ENCODE measurements around the gene CCDC85B. TPM values are rescaled to one million over a fixed set of nuclear protein-coding genes. Genes with fewer than 3 reads are reported as not detected.

CCDC85B gene
- total and polyA plus RNA-seq, 2 of the 8 experiments (the other 6 are each of a cell fraction or from before 2014, with no cell fraction given): 19.8 to 30.8 TPM

GRCh38 chr11:65919141-65919572 is 28.7 kb downstream of the CCDC85B start, which contains the start of gene DRAP1:
DRAP1 (plus strand) TSS chr11:65919426; CDS start chr11:65919502, 76 bp downstream.
- POLR2A ChIA-PET (ENCODE audit: partially characterized antibody): interaction anchor here (0.9 to 4.9 kb wide), 9 partner anchors 13 to 60 kb away, joined by 3 to 36 read pairs (median 5); partner anchors contain the start of genes CCDC85B and MUS81
- peaks cover 0 to 7% of the 10 kb centered on the region in 2 experiments; a peak in 2 of 4 replicates for H3K79me2 ChIP-seq (ENCODE audit: control insufficient read depth in 1 of 2, insufficient read depth in 2 of 2, low read length in 2 of 2)
- peak; percentile 77 for TF ChIP-seq CTBP2 (IDR thresholded peaks at IDR 0.05; ENCODE audit: borderline replicate concordance, insufficient read depth, insufficient read length, low read length)
- no peak for TF ChIP-seq POLR2AphosphoS5 (IDR thresholded peaks at IDR 0.05; ENCODE audit: low read depth, low read length)
- 0 out of 2 replicates have a peak, but pooled peaks have one; percentile 40 for TF ChIP-seq TBP (IDR thresholded peaks at IDR 0.05; ENCODE audit: low read depth, low read length)
- TF ChIP-seq BACH1 (IDR thresholded peaks at IDR 0.05; ENCODE audit: low read length): no peak; the same call in 1 of the 2 replicates
- no peak for TF ChIP-seq NRF1 (IDR thresholded peaks at IDR 0.05; ENCODE audit: low read depth, low read length)
- TF ChIP-seq SP1 (IDR thresholded peaks at IDR 0.05; ENCODE audit: low read depth, low read length): peak; percentile 97
- peak; percentile 93 for TF ChIP-seq SP4 (IDR thresholded peaks at IDR 0.05; ENCODE audit: low read length)
- TF ChIP-seq RAD21 (IDR thresholded peaks at IDR 0.05 in 1 of 2, conservative IDR thresholded peaks at IDR 0.05 in 1 of 2; ENCODE audit: low read depth in 2 of 2, low read length in 2 of 2): peak in 1 of 2 experiments; percentile 29; a peak in 2 of 4 replicates
- no peak for TF ChIP-seq RFX5 (IDR thresholded peaks at IDR 0.05; ENCODE audit: borderline replicate concordance, low read depth, low read length)
- TF ChIP-seq ATF2 (IDR thresholded peaks at IDR 0.05; ENCODE audit: low read length): peak; percentile 75; the same call in 1 of the 2 replicates
- no peak for TF ChIP-seq GTF2F1 (IDR thresholded peaks at IDR 0.05; ENCODE audit: borderline replicate concordance, low read depth, low read length)

More at GRCh38 chr11:65919141-65919572, 28.7 kb downstream of the CCDC85B start, which contains the start of gene DRAP1:
- Histone ChIP-seq H2BK12ac (ENCODE audit: low read depth, low read length) (no peak within 1 kb of the TSS), H3K4me2 (ENCODE audit: insufficient read depth in 1 of 2, low read depth in 2 of 2, low read length in 2 of 2) (peak within 1 kb of the TSS; percentile 83 to 94), H4K91ac (replicated peaks; ENCODE audit: insufficient read length, low read length) (peak within 1 kb of the TSS; percentile 95), H3K4ac (replicated peaks; ENCODE audit: insufficient read length, low read depth, low read length) (peak within 1 kb of the TSS; percentile 97), H4K5ac (ENCODE audit: insufficient read length, low read depth, low read length) (peak within 1 kb of the TSS; percentile 92), H2AFZ (ENCODE audit: low read length) (no peak within 1 kb of the TSS), H3K9ac (replicated peaks in 1 of 4; ENCODE audit: extremely low read depth in 1 of 4, low read depth in 3 of 4, low read length in 3 of 4) (peak within 1 kb of the TSS; percentile 76 to 92 (median 84)), H3K79me1 (ENCODE audit: low read depth, low read length) (peaks cover 7% of the 10 kb centered on the region; the same call in 1 of the 2 replicates), H3K14ac (ENCODE audit: insufficient read length) (no peak within 1 kb of the TSS), H2BK15ac (ENCODE audit: low read length) (0 out of 2 replicates have a peak within 1 kb of the TSS, but pooled peaks have one; percentile 40), H4K8ac (ENCODE audit: extremely low read depth, insufficient read depth, low read length) (peak within 1 kb of the TSS; percentile 98), H2BK5ac (ENCODE audit: low read depth, low read length) (peak within 1 kb of the TSS; percentile 71), H3K36me3 (ENCODE audit: control insufficient read depth in 2 of 4, insufficient read depth in 4 of 4, low read length in 3 of 4) (peaks cover 0 to 8% (median 5%) of the 10 kb centered on the region in 4 experiments; a peak in 4 of 8 replicates), H3K27ac (ENCODE audit: low read depth, low read length) (peak within 1 kb of the TSS; percentile 80), H3K18ac (ENCODE audit: extremely low read depth, low read length) (peak within 1 kb of the TSS; percentile 93), H2AK5ac (ENCODE audit: low read depth, low read length) (peak within 1 kb of the TSS; percentile 17; the same call in 1 of the 2 replicates), H3K9me3 (ENCODE audit: insufficient read depth in 2 of 2, low read depth in 1 of 2, low read length in 1 of 2) (no peaks in the 10 kb centered on the region), H3K27me3 (replicated peaks in 1 of 4; ENCODE audit: control insufficient read depth in 3 of 4, extremely low read depth in 1 of 4, insufficient read depth in 3 of 4, low read length in 3 of 4) (no peaks in the 10 kb centered on the region), H3K4me3 (ENCODE audit: extremely low read depth in 1 of 4, insufficient read depth in 2 of 4, low read depth in 3 of 4, low read length in 4 of 4) (peak within 1 kb of the TSS; percentile 91 to 98 (median 94)), H3K23ac (ENCODE audit: insufficient read length) (no peak within 1 kb of the TSS), H3K4me1 (replicated peaks in 1 of 4; ENCODE audit: control insufficient read depth in 3 of 4, insufficient read depth in 4 of 4, low read length in 3 of 4) (peaks cover 0 to 22% (median 13%) of the 10 kb centered on the region in 4 experiments; a peak in 4 of 7 replicates), H2BK120ac (replicated peaks; ENCODE audit: low read depth, low read length) (no peak within 1 kb of the TSS), H3K23me2 (ENCODE audit: low read depth, low read length) (peaks cover 13% of the 10 kb centered on the region; the same call in 1 of the 2 replicates), H3K56ac (replicated peaks; ENCODE audit: insufficient read length, low read depth, low read length) (peak within 1 kb of the TSS; percentile 69), H4K20me1 (replicated peaks in 1 of 2; ENCODE audit: control insufficient read depth in 1 of 2, insufficient read depth in 2 of 2, low read length in 2 of 2) (peaks cover 0 to 7% of the 10 kb centered on the region in 2 experiments), H2BK20ac (ENCODE audit: low read length) (no peak within 1 kb of the TSS)
- FAIRE-seq: no peak
- 0% methylated on average over 12 of the region's 59 CpGs; no CpG with 5 or more reads in 1 of the 2 experiments for WGBS, 2 experiments (ENCODE audit: extremely low coverage in 1 of 2, insufficient coverage in 1 of 2, insufficient read length in 1 of 2, insufficient replicate concordance in 2 of 2, low coverage in 1 of 2, low lambda C conversion rate in 2 of 2, missing lambda C conversion rate in 1 of 2)
- peak; percentile 85 to 95 for DNase-seq (ENCODE audit: low read depth in 1 of 2, low spot score in 2 of 2)
- CTCF ChIA-PET (ENCODE audit: partially characterized antibody): interaction anchor here (0.6 to 2.3 kb wide), 3 partner anchors 13 to 34 kb away, joined by 3 to 7 read pairs (median 3); no protein-coding TSS in a partner anchor

Data from H1 (cell line).